Sigmoid colon (tissue), 7 donors: Measurements from ENCODE around the gene LDB2. TPM values are rescaled to one million over a fixed set of nuclear protein-coding genes. Genes with fewer than 3 reads are reported as not detected.
A peak's percentile ranks its signal among the peaks of the same experiment; 100 is the strongest.

Experiments used
- DNase-seq: peaks from one replicate; pipeline ENCODE4 v3.0.0-alpha.2; 2019
- H3K27ac ChIP-seq, 4 donors: fragments of 200-600 bp; sonication (generic); one replicate each; pipeline ENCODE4 v1.5.1; 2016 to 2019; ENCODE audit warnings: mild to moderate bottlenecking in 1 of 4
- H3K27me3 ChIP-seq, 3 donors: fragments of 200-600 bp; sonication (generic); one replicate each; pipeline ENCODE4 v1.5.1; 2019; ENCODE audit warnings: mild to moderate bottlenecking in 1 of 3
- H3K36me3 ChIP-seq, 4 donors: fragments of 200-600 bp; sonication (generic); one replicate each; pipeline ENCODE4 v1.5.1; 2016 to 2019
- H3K4me1 ChIP-seq, 4 donors: fragments of 200-600 bp; sonication (generic); one replicate each; pipeline ENCODE4 v1.5.1; 2017 to 2019
- H3K4me3 ChIP-seq, 4 donors: fragments of 200-600 bp; sonication (generic); one replicate each; pipeline ENCODE4 v1.5.1; 2017 to 2019; ENCODE audit warnings: mild to moderate bottlenecking in 2 of 4, moderate library complexity in 1 of 4
- H3K9me3 ChIP-seq, 4 donors: fragments of 200-600 bp in 3 of 4; sonication (generic) in 3 of 4; one replicate each; pipeline versions ENCODE4 v1.5.1 to v1.6.1; 2013 to 2019
- CTCF ChIP-seq, 4 experiments: fragments of 450-650 bp in 3 of 4; fragments of 200-600 bp in 1 of 4; IDR thresholded peaks; one replicate each; pipeline ENCODE4 v1.5.1; 2016 to 2019; ENCODE audit warnings: antibody characterized with exemption in 4 of 4, mild to moderate bottlenecking in 3 of 4, moderate library complexity in 2 of 4
- EP300 ChIP-seq, 4 donors: sonication (generic); formaldehyde crosslinking; IDR thresholded peaks; one replicate each; pipeline ENCODE4 v1.6.1; 2017; ENCODE audit warnings: antibody characterized with exemption in 4 of 4
- POLR2A ChIP-seq, 2 donors: fragments of 450-650 bp; IDR thresholded peaks; one replicate each; pipeline ENCODE4 v1.6.1; 2016; ENCODE audit warnings: antibody characterized with exemption in 2 of 2, mild to moderate bottlenecking in 2 of 2, moderate library complexity in 2 of 2
- POLR2AphosphoS5 ChIP-seq, 4 donors: sonication (generic); formaldehyde crosslinking; IDR thresholded peaks; one replicate each; pipeline ENCODE4 v1.6.1; 2017; ENCODE audit warnings: antibody characterized with exemption in 4 of 4
- WGBS, 2 donors: extraction: QIAGEN DNeasy Blood & Tissue Kit; methylation state at CpG; one replicate each; pipeline ENCODE4 v1.1.7; 2013; 5-methylcytosine and 5-hydroxymethylcytosine counted together
- intact Hi-C: fragments of 100-400 bp; cut with DNase I; formaldehyde crosslinking; loops from one replicate; pipeline ENCODE4 v1.15.1; 2023
- polyA plus RNA-seq, 3 donors: library from polyadenylated mRNA; stranded (reverse); fragments of 200-250 nt; gene quantifications; one replicate each; pipeline ENCODE4 v1.2.3, GENCODE V29; 2013
- total RNA-seq, 4 donors: library from RNA; depleted of rRNA; stranded (reverse); fragments of >200 nt; gene quantifications; one replicate each; pipeline ENCODE4 v1.1.0, GENCODE V29; 2016
- donor health status: healthy with polysubstance abuse.
- donor health status: Bipolar disorder and iron deficiency.
- donor health status: healthy.

Gene LDB2
- total and polyA plus RNA-seq, 7 donors = 2.1 to 28.5 (median 18.3) TPM

- no peaks in the 10 kb centered on the region for H3K9me3 ChIP-seq
- intact Hi-C loops = no loop called here
These were observed 39.4 kb downstream of the LDB2 start for GRCh38 chr4:16859031-16859430.

GRCh38 chr4:16858275-16858752 is 40.1 kb downstream of the LDB2 start:
- H3K27ac ChIP-seq = peak overlapping the region in 1 of 4 donors; percentile 45
- intact Hi-C loops = no loop called here
- no peaks in the 10 kb centered on the region for H3K9me3 ChIP-seq
- no peak for DNase-seq
- TF ChIP-seq EP300 (IDR thresholded peaks at IDR 0.05) (peak in 1 of 4 donors; percentile 21), POLR2A (IDR thresholded peaks at IDR 0.05) (no peak), POLR2AphosphoS5 (IDR thresholded peaks at IDR 0.05) (no peak), CTCF (IDR thresholded peaks at IDR 0.05) (no peak)
- no peaks in the 10 kb centered on the region for H3K27me3 ChIP-seq
- H3K4me1 ChIP-seq = no peaks in the 10 kb centered on the region
- WGBS, 2 donors = 71 to 72% methylated on average over 9 of the region's 9 CpGs
- no peak overlapping the region for H3K4me3 ChIP-seq
- H3K36me3 ChIP-seq = no peaks in the 10 kb centered on the region

More at GRCh38 chr4:16859031-16859430, 39.4 kb downstream of the LDB2 start:
- H3K27me3 ChIP-seq = no peaks in the 10 kb centered on the region
- DNase-seq = no peak
- no peak overlapping the region for H3K4me3 ChIP-seq
- H3K36me3 ChIP-seq = no peaks in the 10 kb centered on the region
- TF ChIP-seq EP300 (IDR thresholded peaks at IDR 0.05) (no peak), POLR2A (IDR thresholded peaks at IDR 0.05) (no peak), CTCF (IDR thresholded peaks at IDR 0.05) (no peak), POLR2AphosphoS5 (IDR thresholded peaks at IDR 0.05) (no peak)
- peak overlapping the region in 1 of 4 donors; percentile 34 for H3K27ac ChIP-seq
- H3K4me1 ChIP-seq = no peaks in the 10 kb centered on the region
- WGBS, 2 donors = 74 to 84% methylated on average over 4 of the region's 4 CpGs

GRCh38 chr4:16857425-16857824 is 41.0 kb downstream of the LDB2 start:
- H3K27me3 ChIP-seq = no peaks in the 10 kb centered on the region
- peak overlapping the region in 1 of 4 donors; percentile 45 for H3K27ac ChIP-seq
- intact Hi-C loops = no loop called here
- no peak overlapping the region for H3K4me3 ChIP-seq
- H3K36me3 ChIP-seq = no peaks in the 10 kb centered on the region
- WGBS, 2 donors = 75 to 80% methylated on average over 5 of the region's 5 CpGs
- no peaks in the 10 kb centered on the region for H3K9me3 ChIP-seq
- H3K4me1 ChIP-seq = no peaks in the 10 kb centered on the region
- no peak for TF ChIP-seq EP300 (IDR thresholded peaks at IDR 0.05)
- no peak for TF ChIP-seq POLR2AphosphoS5 (IDR thresholded peaks at IDR 0.05)
- no peak for TF ChIP-seq POLR2A (IDR thresholded peaks at IDR 0.05)
- no peak for TF ChIP-seq CTCF (IDR thresholded peaks at IDR 0.05)
- DNase-seq = no peak

GRCh38 chr4:16853640-16854039 is 44.8 kb downstream of the LDB2 start:
- DNase-seq = no peak
- TF ChIP-seq POLR2A (IDR thresholded peaks at IDR 0.05) = no peak
- TF ChIP-seq CTCF (IDR thresholded peaks at IDR 0.05) = no peak
- TF ChIP-seq EP300 (IDR thresholded peaks at IDR 0.05) = no peak
- TF ChIP-seq POLR2AphosphoS5 (IDR thresholded peaks at IDR 0.05) = no peak
- no peaks in the 10 kb centered on the region for H3K9me3 ChIP-seq
- H3K27ac ChIP-seq = no peak overlapping the region
- no peaks in the 10 kb centered on the region for H3K4me1 ChIP-seq
- 89 to 92% methylated on average over 2 of the region's 2 CpGs for WGBS, 2 donors
- H3K27me3 ChIP-seq = no peaks in the 10 kb centered on the region
- no peaks in the 10 kb centered on the region for H3K36me3 ChIP-seq
- no peak overlapping the region for H3K4me3 ChIP-seq
- intact Hi-C loops = no loop called here

GRCh38 chr4:16852644-16853043 is 45.8 kb downstream of the LDB2 start:
- Histone ChIP-seq H3K4me3 (no peak overlapping the region), H3K9me3 (no peaks in the 10 kb centered on the region), H3K27me3 (no peaks in the 10 kb centered on the region), H3K4me1 (no peaks in the 10 kb centered on the region), H3K36me3 (no peaks in the 10 kb centered on the region), H3K27ac (no peak overlapping the region)
- intact Hi-C loops = no loop called here
- TF ChIP-seq CTCF (IDR thresholded peaks at IDR 0.05) = no peak
- TF ChIP-seq POLR2AphosphoS5 (IDR thresholded peaks at IDR 0.05) = no peak
- no peak for TF ChIP-seq POLR2A (IDR thresholded peaks at IDR 0.05)
- no peak for TF ChIP-seq EP300 (IDR thresholded peaks at IDR 0.05)
- DNase-seq = no peak
